ENCODE measurements around the gene ST6GAL2. TPM values are rescaled to one million over a fixed set of nuclear protein-coding genes. Genes with fewer than 3 reads are reported as not detected.

ST6GAL2 gene
- total and polyA plus RNA-seq, 2 of the 8 experiments (the other 6 are each of a cell fraction or from before 2014, with no cell fraction given): 2.7 to 17.5 TPM

DNA sequence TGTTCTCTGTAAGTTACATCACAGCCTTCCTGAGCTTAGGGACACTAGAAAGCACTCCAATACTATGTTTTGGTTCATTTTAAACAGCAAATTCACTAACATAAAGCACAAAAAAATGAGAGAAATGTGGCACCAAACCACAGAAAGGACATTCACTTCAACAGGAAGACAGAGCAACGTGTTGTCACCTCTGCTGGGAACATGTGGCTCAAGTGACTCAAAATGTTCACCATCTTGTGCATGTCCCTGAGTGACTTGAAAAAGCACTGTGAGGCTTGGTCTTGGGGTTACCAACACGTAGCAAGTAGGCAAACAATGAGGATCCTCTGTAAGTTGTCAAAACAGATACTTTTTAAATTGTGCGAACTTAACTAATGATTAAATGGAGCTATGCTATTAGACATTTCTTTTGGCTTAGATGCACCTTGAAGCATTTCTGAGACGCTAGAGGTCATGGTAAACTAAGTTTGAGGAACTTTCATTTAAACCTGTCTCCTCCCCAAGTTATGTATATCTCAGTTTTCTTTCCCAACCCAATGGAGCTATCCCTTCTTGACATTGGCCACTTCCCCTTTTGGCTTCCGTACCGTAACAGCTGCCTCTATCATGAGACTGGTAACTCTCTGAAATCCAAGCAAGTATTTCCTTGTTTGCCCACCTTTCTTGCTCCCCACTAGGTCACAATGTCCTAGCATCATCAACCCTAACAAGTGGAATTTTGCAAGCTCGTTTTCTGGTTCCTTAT, 14.0 kb upstream of the ST6GAL2 start:
- Histone ChIP-seq H3K4me1 (replicated peaks in 1 of 4; ENCODE audit: control insufficient read depth in 3 of 4, insufficient read depth in 4 of 4, low read length in 3 of 4) (no peaks in the 10 kb centered on the region), H2BK15ac (ENCODE audit: low read length) (no peak overlapping the region), H3K23ac (ENCODE audit: insufficient read length) (no peak overlapping the region), H3K4me3 (ENCODE audit: extremely low read depth in 1 of 4, insufficient read depth in 2 of 4, low read depth in 3 of 4, low read length in 4 of 4) (no peak overlapping the region), H2BK12ac (ENCODE audit: low read depth, low read length) (no peak overlapping the region), H3K9me3 (ENCODE audit: insufficient read depth in 2 of 2, low read depth in 1 of 2, low read length in 1 of 2) (no peaks in the 10 kb centered on the region), H3K18ac (ENCODE audit: extremely low read depth, low read length) (no peak overlapping the region), H3K27ac (ENCODE audit: low read depth, low read length) (no peak overlapping the region), H3K27me3 (replicated peaks in 1 of 4; ENCODE audit: control insufficient read depth in 3 of 4, extremely low read depth in 1 of 4, insufficient read depth in 3 of 4, low read length in 3 of 4) (no peaks in the 10 kb centered on the region), H3K56ac (replicated peaks; ENCODE audit: insufficient read length, low read depth, low read length) (no peak overlapping the region), H2BK20ac (ENCODE audit: low read length) (no peak overlapping the region), H3K14ac (ENCODE audit: insufficient read length) (no peak overlapping the region), H3K36me3 (ENCODE audit: control insufficient read depth in 2 of 4, insufficient read depth in 4 of 4, low read length in 3 of 4) (no peaks in the 10 kb centered on the region), H3K79me2 (ENCODE audit: control insufficient read depth in 1 of 2, insufficient read depth in 2 of 2, low read length in 2 of 2) (no peaks in the 10 kb centered on the region), H3K4me2 (ENCODE audit: insufficient read depth in 1 of 2, low read depth in 2 of 2, low read length in 2 of 2) (no peak overlapping the region), H4K8ac (ENCODE audit: extremely low read depth, insufficient read depth, low read length) (no peak overlapping the region), H4K91ac (replicated peaks; ENCODE audit: insufficient read length, low read length) (no peak overlapping the region), H3K9ac (replicated peaks in 1 of 4; ENCODE audit: extremely low read depth in 1 of 4, low read depth in 3 of 4, low read length in 3 of 4) (no peak overlapping the region), H4K5ac (ENCODE audit: insufficient read length, low read depth, low read length) (no peak overlapping the region), H2AK5ac (ENCODE audit: low read depth, low read length) (no peak overlapping the region), H2AFZ (ENCODE audit: low read length) (no peak overlapping the region), H2BK120ac (replicated peaks; ENCODE audit: low read depth, low read length) (no peak overlapping the region), H3K4ac (replicated peaks; ENCODE audit: insufficient read length, low read depth, low read length) (peak overlapping the region; percentile 33), H3K23me2 (ENCODE audit: low read depth, low read length) (no peaks in the 10 kb centered on the region), H4K20me1 (replicated peaks in 1 of 2; ENCODE audit: control insufficient read depth in 1 of 2, insufficient read depth in 2 of 2, low read length in 2 of 2) (no peaks in the 10 kb centered on the region), H3K79me1 (ENCODE audit: low read depth, low read length) (no peaks in the 10 kb centered on the region), H2BK5ac (ENCODE audit: low read depth, low read length) (no peak overlapping the region)
- 90% methylated on average over 7 of the region's 7 CpGs; no CpG with 5 or more reads in 1 of the 2 experiments for whole genome bisulfite sequencing, 2 experiments (ENCODE audit: extremely low coverage in 1 of 2, insufficient coverage in 1 of 2, insufficient read length in 1 of 2, insufficient replicate concordance in 2 of 2, low coverage in 1 of 2, low lambda C conversion rate in 2 of 2, missing lambda C conversion rate in 1 of 2)
- POLR2A ChIA-PET (ENCODE audit: partially characterized antibody): no interaction called here
- no peak for FAIRE-seq
- CTCF ChIA-PET (ENCODE audit: partially characterized antibody): interaction anchor here (0.6 to 0.7 kb wide), 2 partner anchors 14 to 19 kb away, joined by 3 read pairs; no protein-coding TSS in a partner anchor
- no peak for DNase-seq (ENCODE audit: low read depth in 1 of 2, low spot score in 2 of 2)
- TF ChIP-seq JUN (IDR thresholded peaks at IDR 0.05; ENCODE audit: low read depth, low read length) (no peak), ZNF274 (IDR thresholded peaks at IDR 0.05; ENCODE audit: borderline replicate concordance, extremely low read depth, low read length) (no peak), RXRA (IDR thresholded peaks at IDR 0.05; ENCODE audit: insufficient read depth, low read depth, low read length) (no peak), NANOG (IDR thresholded peaks at IDR 0.05; ENCODE audit: insufficient read depth, low read depth, low read length, poor library complexity, severe bottlenecking) (no peak), HDAC6 (IDR thresholded peaks at IDR 0.05; ENCODE audit: low read depth, low read length) (no peak), BACH1 (IDR thresholded peaks at IDR 0.05; ENCODE audit: low read length) (no peak), CBX5 (IDR thresholded peaks at IDR 0.05; ENCODE audit: low read depth, low read length) (no peak), EZH2 (IDR thresholded peaks at IDR 0.05; ENCODE audit: low read depth, low read length, severe bottlenecking) (no peak), CEBPB (IDR thresholded peaks at IDR 0.05; ENCODE audit: low read depth, low read length) (no peak), E2F6 (IDR thresholded peaks at IDR 0.05) (no peak), PHF8 (conservative IDR thresholded peaks at IDR 0.05; ENCODE audit: low read depth, low read length) (no peak)
- TF ChIP-seq, protein P1, sequence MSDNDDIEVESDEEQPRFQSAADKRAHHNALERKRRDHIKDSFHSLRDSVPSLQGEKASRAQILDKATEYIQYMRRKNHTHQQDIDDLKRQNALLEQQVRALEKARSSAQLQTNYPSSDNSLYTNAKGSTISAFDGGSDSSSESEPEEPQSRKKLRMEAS (IDR thresholded peaks at IDR 0.05): no peak

All from H1 (cell line).